HG02763 (cell line): Measurements from ENCODE around the gene ZNF536.
"Not testable (repeated sequence)": the region's sequence is repeated elsewhere in the genome, so short reads cannot be mapped to it uniquely, and the experiment has no call there.

Experiments used
- ATAC-seq: cut with Tn5 transposase; IDR thresholded peaks from one replicate; pipeline ENCODE4 v1.9.1; 2021; ENCODE audit warnings: mild to moderate bottlenecking, moderate library complexity; ENCODE audit not compliant: unreplicated experiment

Gene ZNF536

DNA sequence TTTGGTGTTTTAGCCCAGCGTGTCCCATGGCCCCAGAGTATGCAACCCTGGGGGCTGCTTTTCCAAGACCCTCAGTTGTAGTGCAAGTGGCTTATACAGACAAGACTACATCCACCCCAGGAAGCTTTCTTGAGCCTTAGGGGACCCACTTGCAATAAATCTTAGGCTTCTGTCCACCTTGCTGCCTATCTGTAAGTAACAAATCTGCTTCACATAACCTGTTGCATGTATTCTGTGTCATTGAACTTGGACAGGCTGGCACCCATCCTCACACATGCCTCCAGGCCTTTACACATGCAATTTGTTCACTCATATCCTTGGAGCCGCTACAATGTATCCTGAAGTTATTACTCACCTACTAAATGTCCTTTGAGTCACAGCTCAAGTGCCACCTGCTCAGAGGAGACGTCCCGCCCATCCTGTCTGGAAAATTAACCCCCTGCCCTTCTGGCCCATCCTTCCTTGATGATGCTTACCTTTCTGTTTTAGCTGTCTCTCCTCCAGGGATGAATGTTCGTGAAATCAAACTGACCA lies 101.2 kb downstream of the ZNF536 start:
- no peak for ATAC-seq

DNA sequence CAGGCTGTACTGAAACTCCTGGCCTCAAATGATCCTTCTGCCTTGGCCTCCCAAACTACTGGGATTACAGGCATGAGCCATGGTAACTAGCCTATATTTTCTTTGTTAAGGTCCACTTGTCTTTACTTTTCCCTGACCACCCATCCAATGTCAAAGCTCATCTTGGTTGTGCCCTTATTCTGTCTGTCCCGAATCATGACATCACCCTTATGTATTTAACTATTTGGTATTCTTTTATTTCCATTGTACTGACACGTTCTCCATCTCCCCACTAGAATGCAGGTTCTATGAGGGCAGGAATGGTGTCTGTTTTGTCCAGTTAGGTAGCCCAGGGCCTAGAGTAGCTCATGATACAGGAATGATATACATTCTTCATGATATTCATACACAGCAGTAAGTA lies 104.8 kb downstream of the ZNF536 start:
- no peak for ATAC-seq

DNA sequence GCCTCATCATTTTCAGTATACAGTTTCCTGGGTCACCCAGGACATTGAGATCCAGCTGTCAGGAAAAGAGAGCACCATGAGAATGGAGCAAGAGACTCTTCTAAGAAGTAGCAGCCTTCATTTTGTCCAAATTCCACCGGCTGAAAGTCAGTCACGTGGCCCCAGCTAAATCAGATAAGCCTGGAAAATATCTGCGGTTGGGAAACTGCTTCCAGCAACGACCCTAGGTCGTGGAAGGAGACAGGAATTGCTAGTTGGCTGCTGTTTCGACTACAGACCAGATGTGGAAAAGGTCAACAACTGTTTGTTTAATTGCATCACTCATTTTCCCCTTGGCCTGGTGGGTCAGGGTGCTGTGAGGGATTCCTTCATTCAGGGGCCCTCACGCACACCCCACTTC lies 107.0 kb downstream of the ZNF536 start:
- no peak for ATAC-seq

DNA sequence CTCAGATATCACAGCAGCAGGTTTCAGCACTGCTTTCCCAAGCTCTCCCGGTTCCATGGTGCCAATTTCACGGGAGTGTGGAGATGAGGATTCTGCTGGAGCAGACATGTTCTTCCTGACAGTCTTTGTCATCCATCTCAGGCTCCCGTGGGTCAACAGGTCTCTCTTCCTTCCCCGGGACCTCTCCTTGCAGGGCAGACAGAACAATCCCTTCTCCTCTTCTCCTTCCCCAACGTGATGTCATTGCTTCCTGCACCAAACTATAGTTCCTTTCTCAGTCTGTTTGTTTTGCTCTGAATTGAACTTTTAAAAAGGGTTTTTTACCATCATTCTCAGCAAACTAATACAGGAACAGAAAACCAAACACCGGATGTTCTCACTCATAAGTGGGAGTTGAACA lies 107.9 kb downstream of the ZNF536 start:
- ATAC-seq, result no peak

DNA sequence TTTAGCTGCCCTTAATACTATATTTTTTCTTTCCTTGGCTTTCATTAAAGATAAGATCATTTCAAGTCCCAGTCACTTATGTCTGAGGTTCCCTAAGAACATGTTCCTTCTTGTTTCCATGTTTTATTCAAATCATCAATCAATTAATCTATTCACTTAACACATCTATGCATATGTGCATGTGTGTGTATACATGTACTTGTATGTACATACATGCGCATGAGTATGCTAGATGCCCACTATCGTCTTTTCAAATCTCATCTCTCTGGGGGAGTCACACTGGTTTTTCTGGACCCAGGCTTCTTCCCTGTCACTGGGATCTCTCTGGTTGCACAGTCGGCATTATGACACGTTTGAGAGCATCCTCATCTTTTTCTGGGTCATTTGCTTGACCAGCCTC lies 108.9 kb downstream of the ZNF536 start:
- ATAC-seq, result no peak

DNA sequence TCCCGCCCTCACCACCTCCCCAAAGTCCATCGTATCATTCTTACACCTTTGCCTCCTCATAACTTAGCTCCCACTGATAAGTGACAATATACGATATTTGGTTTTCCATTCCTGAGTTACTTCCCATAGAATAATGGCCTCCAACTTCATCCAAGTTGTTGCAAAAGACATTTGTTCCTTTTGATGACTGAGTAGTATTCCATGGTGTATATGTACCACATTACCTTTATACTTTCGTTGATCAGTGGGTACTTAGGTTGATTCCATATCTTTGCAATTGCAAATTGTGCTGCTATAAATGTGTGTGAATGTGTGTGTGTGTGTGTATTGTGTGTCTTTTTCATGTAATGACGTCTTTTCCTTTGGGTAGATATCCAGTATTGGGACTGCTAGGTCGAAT lies 109.6 kb downstream of the ZNF536 start:
- ATAC-seq, result no peak

DNA sequence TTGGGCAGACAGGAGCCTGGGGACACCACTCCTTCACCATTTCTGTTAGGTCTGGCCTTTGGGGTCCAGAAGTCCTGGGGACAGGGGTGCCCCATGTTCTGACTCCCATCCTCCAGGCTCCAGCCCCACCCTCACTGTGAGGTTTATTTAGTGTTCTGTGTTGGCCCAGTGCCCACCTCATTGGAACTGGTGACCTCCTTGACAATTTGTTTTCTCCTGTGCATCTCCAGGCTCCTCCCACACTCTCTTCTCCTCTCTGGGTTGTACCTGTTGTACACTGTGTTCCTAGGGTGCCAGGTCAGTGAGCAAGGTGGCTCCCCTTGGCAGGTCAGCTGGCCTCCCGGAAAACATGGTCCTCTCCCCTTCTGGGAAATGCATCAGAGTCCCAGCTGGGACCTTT lies 110.8 kb downstream of the ZNF536 start:
- no peak for ATAC-seq

DNA sequence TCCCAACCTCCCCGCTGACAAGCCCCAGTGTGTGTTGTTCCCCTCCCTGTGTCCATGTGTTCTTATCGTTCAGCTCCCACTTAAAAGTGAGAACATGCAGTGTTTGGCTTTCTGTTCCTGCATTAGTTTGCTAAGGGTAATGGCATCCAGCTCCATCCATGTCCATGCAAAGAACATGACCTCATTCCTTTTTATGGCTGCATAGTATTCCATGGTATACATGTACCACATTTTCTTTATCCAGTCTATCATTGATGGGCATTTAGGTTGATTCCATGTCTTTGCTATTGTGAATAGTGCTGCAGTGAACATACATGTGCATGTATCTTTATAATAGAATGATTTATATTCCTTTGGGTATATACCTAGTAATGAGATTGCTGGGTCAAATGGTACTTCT lies 114.1 kb downstream of the ZNF536 start:
- ATAC-seq, result not testable (repeated sequence)

DNA sequence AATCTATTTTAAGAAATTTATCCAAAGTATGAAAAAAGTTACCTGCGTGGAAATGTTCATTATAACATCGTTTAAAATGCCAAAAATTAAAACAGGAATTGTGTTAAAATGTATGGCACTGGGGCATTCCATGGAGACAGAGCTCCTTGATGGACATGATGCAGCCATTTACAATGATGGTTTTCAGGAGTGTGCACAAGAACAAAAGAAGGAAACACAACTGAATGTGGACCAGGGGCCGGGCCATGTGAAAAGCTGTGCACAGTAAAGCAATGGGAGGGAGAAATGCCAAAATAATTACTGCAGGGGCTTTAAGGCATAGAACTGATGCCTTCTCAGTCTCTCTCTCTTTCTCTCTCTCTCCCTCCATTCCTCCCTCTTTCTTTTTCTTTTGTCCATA lies 115.0 kb downstream of the ZNF536 start:
- ATAC-seq, result no peak

DNA sequence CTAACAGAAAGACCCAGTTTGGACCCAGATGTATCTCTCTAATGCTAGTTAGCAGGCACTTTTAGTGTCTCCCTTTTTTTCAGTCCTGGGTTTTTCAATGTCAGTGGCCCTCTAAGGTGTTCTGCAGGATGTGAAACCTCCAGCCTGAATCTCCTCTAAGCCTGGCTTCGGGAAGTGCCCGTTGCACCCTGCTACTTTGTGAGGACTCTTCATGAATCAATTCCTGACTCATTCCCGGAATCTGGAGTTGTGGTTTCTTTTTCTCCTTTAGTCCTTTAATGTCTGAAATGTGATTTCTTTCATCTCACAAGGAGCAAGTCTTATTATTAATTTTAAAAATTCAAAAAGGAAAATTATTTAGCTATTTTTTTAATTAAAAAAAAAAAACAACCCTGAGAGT lies 116.0 kb downstream of the ZNF536 start:
- ATAC-seq, result no peak

DNA sequence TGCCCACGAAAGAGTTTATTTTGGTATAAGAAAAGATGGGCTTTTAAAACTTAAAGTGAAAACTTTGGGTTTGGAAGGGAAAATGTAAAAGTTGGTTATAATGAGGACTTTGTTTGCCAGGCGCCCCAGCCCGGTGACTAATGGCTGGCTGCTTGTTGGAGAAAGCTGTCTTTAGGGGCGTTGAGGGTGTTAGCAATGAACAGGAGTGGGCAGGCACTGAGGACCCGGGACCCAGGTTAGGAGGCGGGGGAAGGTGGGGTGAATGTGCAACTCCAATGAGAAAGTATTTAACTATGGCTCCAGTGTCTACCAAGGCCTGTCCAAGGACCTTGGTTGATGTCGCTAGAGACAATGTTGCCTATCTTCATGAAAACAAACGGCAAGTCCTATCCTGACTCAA lies 118.6 kb downstream of the ZNF536 start:
- ATAC-seq, result no peak

DNA sequence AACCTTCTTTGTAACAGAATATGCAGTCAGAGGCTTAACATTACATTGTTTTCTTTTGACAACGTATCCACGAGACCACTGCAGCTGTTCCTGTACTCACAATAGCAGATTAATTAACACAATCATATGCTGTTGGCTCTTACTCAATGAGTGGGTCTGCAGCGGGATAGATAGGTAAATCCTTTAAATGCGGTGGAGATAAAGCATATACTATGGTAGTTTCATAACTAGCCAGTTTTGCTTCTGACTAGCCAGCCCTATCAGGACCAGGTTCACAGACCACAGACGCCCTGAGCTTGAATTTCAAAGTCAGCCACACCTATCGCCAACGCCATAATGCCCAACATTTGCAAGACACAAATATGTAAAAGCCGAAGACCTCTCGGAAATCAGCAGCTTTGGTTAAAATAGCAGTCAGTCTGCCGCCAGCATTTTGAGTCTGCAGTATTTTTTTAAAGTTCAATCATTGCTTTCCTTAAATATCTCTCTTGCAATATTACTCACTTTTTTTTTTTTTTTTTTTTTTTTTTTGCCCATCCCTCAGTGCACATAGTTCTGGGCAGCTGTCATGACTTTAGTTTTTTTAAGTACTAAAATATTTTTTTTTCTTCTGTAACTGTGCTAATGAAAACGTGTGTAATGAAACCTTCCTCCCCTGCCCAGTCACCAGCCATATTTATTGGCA lies 120.5 kb downstream of the ZNF536 start:
- no peak for ATAC-seq

DNA sequence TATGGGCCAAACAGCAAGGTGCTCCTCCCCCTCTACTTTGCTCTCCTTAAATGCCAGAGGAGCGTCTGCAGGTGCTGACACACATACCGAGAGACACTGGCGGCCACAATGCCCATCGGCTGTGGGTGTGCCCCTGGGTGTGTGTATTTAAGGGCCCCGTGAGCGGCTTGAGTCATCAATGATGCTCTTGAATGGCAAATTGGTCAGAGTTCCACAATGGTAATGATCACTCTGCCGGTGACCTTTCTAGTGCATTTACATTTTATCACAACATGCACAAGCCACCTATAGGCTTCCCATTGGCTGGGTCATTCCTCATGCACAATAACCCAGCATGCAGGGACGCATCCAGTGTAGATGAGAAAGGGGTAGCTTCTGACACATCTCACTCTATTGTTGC lies 124.8 kb downstream of the ZNF536 start:
- no peak for ATAC-seq

DNA sequence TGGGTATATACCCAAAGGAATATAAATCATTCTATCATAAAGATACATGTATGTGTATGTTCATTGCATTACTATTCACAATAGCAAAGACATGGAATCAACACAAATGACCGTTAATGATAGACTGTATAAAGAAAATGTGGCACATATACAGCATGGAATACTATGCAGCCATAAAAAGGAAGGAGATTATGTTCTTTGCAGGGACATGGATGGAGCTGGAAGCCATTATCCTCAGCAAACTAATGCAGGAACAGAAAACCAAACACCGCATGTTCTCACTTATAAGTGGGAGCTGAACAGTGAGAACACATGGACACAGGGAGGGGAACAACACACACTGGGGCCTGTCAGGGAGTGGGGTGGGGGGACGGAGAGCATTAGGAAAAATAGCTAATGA lies 125.9 kb downstream of the ZNF536 start:
- not testable (repeated sequence) for ATAC-seq

DNA sequence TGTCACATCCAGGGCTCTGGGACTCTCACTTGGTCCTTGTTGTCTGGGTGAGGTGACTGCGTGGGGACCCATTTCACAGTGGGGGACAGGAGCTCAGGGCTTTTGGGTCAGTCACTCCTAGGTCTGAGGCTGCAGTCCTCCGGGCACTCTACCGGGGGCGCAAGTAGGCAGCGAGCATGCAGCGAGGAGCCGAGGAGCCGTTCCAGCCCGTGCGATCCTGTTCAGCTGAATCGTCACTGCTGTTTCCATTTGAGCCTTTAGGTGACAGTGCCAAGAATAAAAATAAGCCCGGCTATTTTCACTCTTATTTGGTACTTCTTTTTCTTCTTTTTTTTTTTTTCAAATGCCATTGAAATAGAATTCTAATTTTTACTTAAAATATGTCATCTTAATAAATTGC lies 126.5 kb downstream of the ZNF536 start:
- ATAC-seq, result no peak

DNA sequence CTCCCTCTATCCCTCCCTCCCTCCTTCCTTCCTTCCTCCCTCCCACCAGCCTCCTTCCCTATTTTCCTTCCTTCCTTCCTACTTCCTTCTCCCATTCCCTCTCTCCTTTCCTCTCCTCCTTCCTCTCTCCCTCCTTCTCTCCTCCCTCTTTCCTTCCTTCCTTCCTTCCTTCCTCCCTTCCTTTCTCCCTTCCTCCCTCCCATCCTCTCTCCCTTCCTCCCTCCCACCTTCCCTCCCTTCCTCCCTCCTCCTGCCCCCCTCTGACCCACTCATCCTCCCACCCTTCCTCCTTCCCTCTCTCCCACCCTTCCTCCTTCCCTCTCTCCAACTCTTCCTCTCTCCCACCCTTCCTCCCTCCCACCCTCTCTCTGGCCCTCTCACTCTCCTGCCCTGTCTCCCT lies 132.1 kb downstream of the ZNF536 start:
- no peak for ATAC-seq

DNA sequence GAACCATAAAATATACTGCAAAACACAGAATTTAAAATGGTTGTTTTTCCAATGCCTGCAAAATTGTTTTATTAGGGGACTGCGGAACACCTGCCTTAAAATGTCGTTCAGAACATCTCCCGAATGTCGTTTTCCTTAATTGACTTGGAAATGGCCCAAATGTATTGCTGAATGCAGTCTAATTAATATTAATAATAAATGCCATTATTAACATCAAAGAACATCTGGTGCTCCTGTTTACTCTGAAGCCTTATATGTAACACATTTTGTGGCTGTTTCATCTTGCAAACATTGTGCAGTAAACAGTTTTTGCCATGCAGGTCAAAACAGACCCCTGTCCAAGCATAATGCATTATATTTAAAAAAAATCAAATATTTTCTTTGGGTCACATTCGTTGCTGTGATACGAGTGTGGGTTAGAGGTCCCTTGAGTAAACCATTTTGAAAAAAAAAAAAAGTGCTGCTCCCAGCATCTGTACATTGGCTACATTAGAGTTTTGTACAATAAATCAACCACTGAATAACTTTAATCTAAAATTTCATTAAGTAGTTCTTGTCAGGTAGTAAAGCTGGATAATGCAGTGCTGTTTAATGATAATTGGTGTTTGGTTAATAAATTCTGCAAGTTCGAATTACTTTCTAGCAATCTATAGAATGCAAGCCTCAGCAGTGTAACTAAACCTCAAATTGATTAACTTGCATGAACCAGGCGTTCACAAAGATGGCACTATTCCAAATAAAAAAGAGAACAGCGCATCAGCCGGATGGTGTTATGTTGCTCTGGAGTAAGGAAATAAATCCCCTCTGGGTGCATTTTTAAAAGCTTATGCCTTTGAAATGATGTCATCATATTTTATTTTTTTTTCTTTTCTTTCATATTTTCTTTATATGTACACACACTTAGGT lies 140.2 kb downstream of the ZNF536 start:
- no peak for ATAC-seq

DNA sequence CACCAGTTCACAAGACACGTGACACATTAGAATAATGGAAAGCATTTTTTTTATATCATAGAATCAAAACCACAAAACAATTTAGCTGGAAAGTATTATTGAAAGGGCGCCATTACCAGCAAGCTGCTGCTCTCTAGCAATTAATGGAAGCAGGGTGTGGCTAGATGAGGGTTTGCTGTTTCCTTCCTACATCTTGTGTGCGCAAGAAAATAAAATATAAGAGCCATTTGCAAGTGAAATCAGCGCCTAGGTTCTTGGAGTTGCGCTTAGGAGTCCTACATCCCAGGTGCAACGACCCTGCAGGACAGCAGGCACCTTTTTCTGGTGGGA lies 140.9 kb downstream of the ZNF536 start:
- ATAC-seq, result no peak

DNA sequence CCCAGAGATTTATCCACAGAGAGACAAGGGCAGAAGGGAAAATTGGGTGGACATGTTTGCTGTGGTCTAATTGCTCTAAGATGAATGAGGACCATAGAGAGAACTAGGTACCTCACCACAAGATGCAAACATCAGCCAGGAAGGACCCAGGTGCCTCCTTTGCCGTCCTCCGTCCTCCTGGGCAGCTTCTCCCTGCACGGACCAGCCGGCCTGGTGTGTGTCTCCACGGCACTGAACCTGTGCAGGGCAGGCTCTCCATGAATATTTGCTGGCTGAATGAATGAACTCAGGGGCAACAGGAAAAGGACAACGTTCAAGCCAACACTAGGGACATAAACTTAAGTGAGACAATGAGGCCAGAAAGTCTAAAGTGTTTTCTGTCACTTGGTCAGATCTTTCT lies 143.9 kb downstream of the ZNF536 start:
- no peak for ATAC-seq

DNA sequence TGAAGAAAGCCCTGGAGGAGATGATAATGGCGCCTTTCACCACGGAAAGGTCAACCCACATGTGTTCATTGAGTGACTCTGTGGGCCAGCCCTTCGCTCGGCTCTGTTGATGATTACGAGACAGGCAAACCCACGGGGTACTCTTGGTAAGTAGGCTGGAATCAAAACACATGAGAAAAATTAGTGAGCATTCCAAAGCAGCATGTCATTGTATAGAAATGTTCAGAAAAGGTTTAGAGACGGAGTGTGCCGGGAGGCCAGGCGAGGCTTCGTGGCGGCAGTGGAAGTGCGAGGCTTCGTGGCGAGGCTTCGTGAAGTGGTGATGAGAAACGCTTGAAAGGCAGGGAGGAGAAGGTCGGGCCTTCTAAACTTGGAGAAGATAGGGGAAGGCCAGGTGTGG lies 144.3 kb downstream of the ZNF536 start:
- no peak for ATAC-seq

DNA sequence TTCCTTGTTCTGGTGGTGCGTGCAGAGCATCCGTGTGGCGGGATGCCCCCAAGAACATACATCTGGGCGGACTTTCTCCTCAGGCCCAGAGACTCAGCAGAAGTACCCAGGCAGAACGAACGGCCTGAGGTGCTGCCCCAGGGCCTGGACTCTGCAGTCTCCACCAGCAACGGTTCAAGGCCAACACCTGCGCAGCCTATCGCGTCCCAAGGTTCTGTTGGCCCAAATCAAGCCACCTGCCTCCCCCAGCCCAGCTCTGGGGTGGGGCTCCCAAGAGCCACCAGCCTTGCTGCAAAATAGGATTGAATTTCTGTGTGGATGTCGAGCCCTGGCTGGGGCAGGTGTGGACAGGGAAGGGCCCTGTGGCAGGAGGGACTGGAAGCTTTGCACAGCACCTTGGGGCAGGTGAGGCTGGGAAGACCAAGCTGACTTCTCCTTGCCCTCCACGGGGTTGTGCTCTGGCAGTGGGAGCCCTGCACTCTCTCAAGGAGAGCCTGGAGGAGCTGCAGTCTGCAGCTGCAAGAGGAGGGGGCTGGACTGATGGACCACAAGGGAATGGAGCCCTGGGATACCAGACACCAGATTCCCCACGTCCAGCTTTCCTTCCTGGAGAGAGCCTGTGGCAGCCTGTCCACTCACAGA lies 146.9 kb downstream of the ZNF536 start:
- no peak for ATAC-seq
